Mesenchymal stem cell (in vitro differentiated cells and primary cell): ENCODE measurements around the gene MAPK9. TPM values are rescaled to one million over a fixed set of nuclear protein-coding genes. Genes with fewer than 3 reads are reported as not detected.

Source experiments
- DNase-seq: peaks from one replicate; pipeline ENCODE4 v3.0.0-alpha.2; 2013
- H2AFZ ChIP-seq: one replicate; pipeline ENCODE4 v1.6.1; 2013; ENCODE audit warnings: low read depth, mild to moderate bottlenecking, control low read depth, inconsistent platforms, low read length, moderate library complexity
- H2AK5ac ChIP-seq: 2 replicates; pipeline ENCODE4 v1.6.1; 2013; ENCODE audit warnings: low read length, moderate library complexity, mild to moderate bottlenecking, inconsistent platforms; ENCODE audit not compliant: severe bottlenecking
- H2BK120ac ChIP-seq: one replicate; pipeline ENCODE4 v1.6.1; 2013; ENCODE audit warnings: low read depth, mild to moderate bottlenecking, inconsistent platforms, low read length, moderate library complexity
- H2BK12ac ChIP-seq, 2 experiments: one replicate each; pipeline ENCODE4 v1.6.1; 2013; ENCODE audit warnings: inconsistent platforms in 2 of 2, low read length in 2 of 2, mild to moderate bottlenecking in 2 of 2, moderate library complexity in 2 of 2, control low read depth in 1 of 2
- H2BK15ac ChIP-seq: one replicate; pipeline ENCODE4 v1.6.1; 2013; ENCODE audit warnings: mild to moderate bottlenecking, low read depth, inconsistent platforms; ENCODE audit not compliant: poor library complexity, severe bottlenecking
- H2BK5ac ChIP-seq: 2 replicates; pipeline ENCODE4 v1.6.1; 2013; ENCODE audit warnings: low read depth, mild to moderate bottlenecking, low read length, control low read depth, inconsistent platforms; ENCODE audit not compliant: poor library complexity, severe bottlenecking
- H3K14ac ChIP-seq, 2 experiments: one replicate each; pipeline ENCODE4 v1.6.1; 2013; ENCODE audit warnings: inconsistent platforms in 2 of 2, low read length in 2 of 2, control low read depth in 1 of 2, mild to moderate bottlenecking in 1 of 2, moderate library complexity in 1 of 2
- H3K18ac ChIP-seq, 2 experiments: one replicate each; pipeline ENCODE4 v1.6.1; 2013; ENCODE audit warnings: inconsistent platforms in 2 of 2, low read length in 2 of 2, control low read depth in 1 of 2, low read depth in 1 of 2, mild to moderate bottlenecking in 1 of 2
- H3K23ac ChIP-seq, 2 experiments: one replicate each; pipeline ENCODE4 v1.6.1; 2013; ENCODE audit warnings: inconsistent platforms in 2 of 2, low read length in 2 of 2, mild to moderate bottlenecking in 2 of 2, moderate library complexity in 2 of 2, control low read depth in 1 of 2
- H3K27ac ChIP-seq: 2 replicates; pipeline ENCODE4 v1.5.1; 2013; ENCODE audit warnings: mild to moderate bottlenecking, moderate library complexity, low read length, control low read depth, inconsistent platforms; ENCODE audit not compliant: poor library complexity, severe bottlenecking
- H3K27me3 ChIP-seq, 2 experiments: 2 replicates each; pipeline versions ENCODE4 v1.6.1 to v1.7.0; 2013; ENCODE audit warnings: low read length in 2 of 2, mild to moderate bottlenecking in 2 of 2, moderate library complexity in 2 of 2, control low read depth in 1 of 2, inconsistent platforms in 1 of 2; ENCODE audit not compliant: control insufficient read depth in 1 of 2, insufficient read depth in 1 of 2
- H3K36me3 ChIP-seq, 2 experiments: 2 replicates each; pipeline versions ENCODE4 v1.6.1 to v1.7.0; 2013; ENCODE audit warnings: low read length in 2 of 2, control low read depth in 1 of 2, inconsistent platforms in 1 of 2, low read depth in 1 of 2, mild to moderate bottlenecking in 1 of 2; ENCODE audit not compliant: insufficient read depth in 2 of 2, control insufficient read depth in 1 of 2
- H3K4ac ChIP-seq, 2 experiments: one replicate each; pipeline ENCODE4 v1.6.1; 2013; ENCODE audit warnings: inconsistent platforms in 2 of 2, low read length in 2 of 2, mild to moderate bottlenecking in 2 of 2, moderate library complexity in 2 of 2, control low read depth in 1 of 2, low read depth in 1 of 2
- H3K4me1 ChIP-seq: 2 replicates; pipeline ENCODE4 v1.6.1; 2013; ENCODE audit warnings: low read depth, low read length, control low read depth; ENCODE audit not compliant: control insufficient read depth, insufficient read depth
- H3K4me2 ChIP-seq: 2 replicates; pipeline ENCODE4 v1.6.1; 2013; ENCODE audit warnings: low read length, mild to moderate bottlenecking, inconsistent platforms; ENCODE audit not compliant: poor library complexity, severe bottlenecking
- H3K4me3 ChIP-seq, 2 experiments: 2 replicates each; pipeline versions ENCODE4 v1.5.1 to v1.7.0; 2013; ENCODE audit warnings: low read length in 2 of 2, mild to moderate bottlenecking in 2 of 2, control low read depth in 1 of 2, low read depth in 1 of 2; ENCODE audit not compliant: insufficient read depth in 1 of 2
- H3K79me1 ChIP-seq: replicated peaks from 2 replicates; pipeline ENCODE4 v1.6.1; 2013; ENCODE audit warnings: mild to moderate bottlenecking, control low read depth, low read length, inconsistent platforms; ENCODE audit not compliant: poor library complexity, severe bottlenecking
- H3K9ac ChIP-seq: 2 replicates; pipeline ENCODE4 v1.7.0; 2013; ENCODE audit warnings: mild to moderate bottlenecking, low read length, moderate library complexity
- H3K9me3 ChIP-seq: 2 replicates; pipeline ENCODE4 v1.7.0; 2013; ENCODE audit warnings: mild to moderate bottlenecking, low read length; ENCODE audit not compliant: control insufficient read depth
- H4K8ac ChIP-seq: one replicate; pipeline ENCODE4 v1.6.1; 2013; ENCODE audit warnings: inconsistent platforms, mild to moderate bottlenecking, low read length, moderate library complexity
- H4K91ac ChIP-seq: one replicate; pipeline ENCODE4 v1.6.1; 2013; ENCODE audit warnings: mild to moderate bottlenecking, low read length, inconsistent platforms
- WGBS: methylation state at CpG from one replicate; pipeline ENCODE4 v1.1.7; 2013; ENCODE audit warnings: mixed read lengths; 5-methylcytosine and 5-hydroxymethylcytosine counted together
- polyA plus RNA-seq, 2 experiments: library from polyadenylated mRNA; stranded (reverse); fragments of 200-250 nt; gene quantifications; one replicate each; pipeline ENCODE4 v1.2.3, GENCODE V29; 2013

Gene MAPK9
- 26.3 TPM for polyA plus RNA-seq (2013, experiment 1 of 2)
- 25.8 TPM for polyA plus RNA-seq (2013, experiment 2 of 2)

- peak within 1 kb of the TSS in 1 of 2 experiments; percentile 64 for H2BK12ac ChIP-seq
- peak within 1 kb of the TSS; percentile 76 for H4K8ac ChIP-seq
- DNase-seq, result peak; percentile 79
- no peaks in the 10 kb centered on the region for H3K36me3 ChIP-seq
- no peak within 1 kb of the TSS for H4K91ac ChIP-seq
- H2BK120ac ChIP-seq, result peak within 1 kb of the TSS; percentile 21
- no peak within 1 kb of the TSS for H2BK5ac ChIP-seq
- peak within 1 kb of the TSS; percentile 52 for H2BK15ac ChIP-seq
- H2AFZ ChIP-seq, result peak within 1 kb of the TSS; percentile 96
- no peak within 1 kb of the TSS for H2AK5ac ChIP-seq
- H3K4me2 ChIP-seq, result peak within 1 kb of the TSS; percentile 84
- H3K23ac ChIP-seq, result peak within 1 kb of the TSS in 1 of 2 experiments; percentile 97
- H3K4me3 ChIP-seq, result peak within 1 kb of the TSS; percentile 84 to 93
- WGBS, result under 1% methylated on average over 88 of the region's 122 CpGs
- H3K18ac ChIP-seq, result peak within 1 kb of the TSS; percentile 65 to 92
- no peaks in the 10 kb centered on the region for H3K9me3 ChIP-seq
- peak within 1 kb of the TSS in 1 of 2 experiments; percentile 72 for H3K4ac ChIP-seq
- no peak within 1 kb of the TSS for H3K27ac ChIP-seq
- no peaks in the 10 kb centered on the region for H3K27me3 ChIP-seq
- H3K4me1 ChIP-seq, result peaks cover 13% of the 10 kb centered on the region
- peak within 1 kb of the TSS in 1 of 2 experiments; percentile 98 for H3K14ac ChIP-seq
- H3K79me1 ChIP-seq, result peaks cover 20% of the 10 kb centered on the region
- peak within 1 kb of the TSS; percentile 87 for H3K9ac ChIP-seq
Observed at GRCh38 chr5:180291943-180292831, at the start of gene MAPK9. TSS of gene MAPK9 (minus strand) at chr5:180292083. CDS start at chr5:180280561, 11,522 bp downstream.

GRCh38 chr5:180341595-180341994 is 49.7 kb upstream of the MAPK9 start:
- peaks cover 38% of the 10 kb centered on the region for H3K79me1 ChIP-seq
- H3K14ac ChIP-seq, result no peak overlapping the region
- H3K9ac ChIP-seq, result no peak overlapping the region
- no peak overlapping the region for H2BK12ac ChIP-seq
- H3K23ac ChIP-seq, result no peak overlapping the region
- H3K4ac ChIP-seq, result no peak overlapping the region
- no peak overlapping the region for H2BK120ac ChIP-seq
- no peak overlapping the region for H3K4me2 ChIP-seq
- H2BK15ac ChIP-seq, result no peak overlapping the region
- H3K36me3 ChIP-seq, result peaks cover 18% of the 10 kb centered on the region in 2 experiments
- H3K27me3 ChIP-seq, result no peaks in the 10 kb centered on the region
- no peak overlapping the region for H3K4me3 ChIP-seq
- H4K91ac ChIP-seq, result no peak overlapping the region
- 93% methylated on average over 6 of the region's 8 CpGs for WGBS
- H2BK5ac ChIP-seq, result no peak overlapping the region
- no peak overlapping the region for H4K8ac ChIP-seq
- H3K27ac ChIP-seq, result no peak overlapping the region
- peaks cover 24% of the 10 kb centered on the region for H3K4me1 ChIP-seq
- H3K9me3 ChIP-seq, result no peaks in the 10 kb centered on the region
- peak overlapping the region; percentile 53 for H2AK5ac ChIP-seq
- H3K18ac ChIP-seq, result no peak overlapping the region
- no peak overlapping the region for H2AFZ ChIP-seq
- no peak for DNase-seq

GRCh38 chr5:180340856-180341255 is 49.0 kb upstream of the MAPK9 start:
- Histone ChIP-seq H2AFZ (no peak overlapping the region), H3K4me1 (peaks cover 20% of the 10 kb centered on the region), H3K36me3 (peaks cover 21 to 26% of the 10 kb centered on the region in 2 experiments), H2BK12ac (no peak overlapping the region), H4K8ac (no peak overlapping the region), H2AK5ac (peak overlapping the region; percentile 39), H3K4me2 (no peak overlapping the region), H2BK120ac (no peak overlapping the region), H3K9ac (no peak overlapping the region), H2BK5ac (no peak overlapping the region), H3K4ac (no peak overlapping the region), H3K27me3 (no peaks in the 10 kb centered on the region), H4K91ac (no peak overlapping the region), H3K14ac (no peak overlapping the region), H3K27ac (no peak overlapping the region), H3K18ac (no peak overlapping the region), H3K79me1 (peaks cover 30% of the 10 kb centered on the region), H3K23ac (no peak overlapping the region), H3K4me3 (no peak overlapping the region), H2BK15ac (no peak overlapping the region), H3K9me3 (no peaks in the 10 kb centered on the region)
- peak; percentile 39 for DNase-seq
- 87% methylated on average over 7 of the region's 9 CpGs for WGBS

- Histone ChIP-seq H3K4ac (no peak overlapping the region), H3K23ac (no peak overlapping the region), H3K18ac (no peak overlapping the region), H3K14ac (peak overlapping the region in 1 of 2 experiments; percentile 4), H2AK5ac (no peak overlapping the region), H2BK15ac (no peak overlapping the region), H3K79me1 (peaks cover 27% of the 10 kb centered on the region), H3K27ac (no peak overlapping the region), H4K8ac (no peak overlapping the region), H4K91ac (no peak overlapping the region), H2BK12ac (no peak overlapping the region), H3K4me2 (no peak overlapping the region), H2BK120ac (no peak overlapping the region), H2AFZ (no peak overlapping the region), H3K9ac (no peak overlapping the region), H3K4me1 (peaks cover 20% of the 10 kb centered on the region), H2BK5ac (no peak overlapping the region), H3K4me3 (peak overlapping the region in 1 of 2 experiments; percentile 9), H3K36me3 (peaks cover 33 to 37% of the 10 kb centered on the region in 2 experiments), H3K27me3 (no peaks in the 10 kb centered on the region), H3K9me3 (no peaks in the 10 kb centered on the region)
- DNase-seq, result no peak
- WGBS, result 93% methylated on average over 7 of the region's 7 CpGs
Observed at GRCh38 chr5:180339583-180340183, 47.8 kb upstream of the MAPK9 start.
